HG02678 (cell line): ENCODE data around the gene PAX8.

Experiments
- ATAC-seq: cut with Tn5 transposase; IDR thresholded peaks from one replicate; pipeline ENCODE4 v1.9.1; 2021; ENCODE audit warnings: mild to moderate bottlenecking, moderate library complexity; ENCODE audit not compliant: unreplicated experiment

Gene PAX8

DNA sequence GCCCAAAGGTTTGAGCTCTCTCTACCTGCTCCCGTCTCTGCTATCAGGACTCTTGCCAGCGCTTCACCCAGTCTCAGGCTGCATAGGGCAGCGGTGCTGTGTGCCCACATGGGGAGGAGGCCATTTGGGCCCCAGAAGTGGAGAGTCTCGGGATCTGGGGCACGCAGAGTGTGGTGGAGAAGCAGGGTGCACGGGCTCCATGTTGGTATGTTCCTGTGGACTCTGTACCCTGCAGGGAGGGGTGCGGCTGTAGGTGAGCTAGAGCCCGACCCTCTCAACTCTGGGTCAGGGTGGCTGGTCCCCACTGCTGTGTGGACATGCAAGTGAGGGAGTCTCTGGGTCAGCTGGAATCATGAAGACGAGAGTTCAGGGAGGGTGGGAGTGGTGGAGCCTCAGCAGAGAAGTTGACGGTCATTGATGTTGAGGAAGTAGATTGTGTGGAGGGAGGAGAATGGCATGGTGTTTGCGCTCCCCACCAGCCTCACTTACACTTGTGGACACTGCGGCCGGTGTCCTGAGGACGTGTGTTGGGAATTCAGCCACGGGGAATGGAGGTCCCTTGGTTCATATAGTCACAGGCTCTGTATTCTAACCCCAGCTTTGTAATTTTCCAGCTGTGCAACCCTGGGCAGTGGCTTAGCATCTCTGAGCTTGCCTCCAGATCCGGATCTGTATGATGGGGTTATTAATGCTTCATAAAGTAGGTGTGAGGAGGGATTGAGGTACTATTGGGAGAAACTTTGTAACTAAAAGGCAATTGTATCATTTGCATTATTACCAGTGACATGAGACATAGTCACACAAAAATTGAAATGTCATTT is 105.8 kb downstream of the PAX8 start:
- no peak for ATAC-seq

DNA sequence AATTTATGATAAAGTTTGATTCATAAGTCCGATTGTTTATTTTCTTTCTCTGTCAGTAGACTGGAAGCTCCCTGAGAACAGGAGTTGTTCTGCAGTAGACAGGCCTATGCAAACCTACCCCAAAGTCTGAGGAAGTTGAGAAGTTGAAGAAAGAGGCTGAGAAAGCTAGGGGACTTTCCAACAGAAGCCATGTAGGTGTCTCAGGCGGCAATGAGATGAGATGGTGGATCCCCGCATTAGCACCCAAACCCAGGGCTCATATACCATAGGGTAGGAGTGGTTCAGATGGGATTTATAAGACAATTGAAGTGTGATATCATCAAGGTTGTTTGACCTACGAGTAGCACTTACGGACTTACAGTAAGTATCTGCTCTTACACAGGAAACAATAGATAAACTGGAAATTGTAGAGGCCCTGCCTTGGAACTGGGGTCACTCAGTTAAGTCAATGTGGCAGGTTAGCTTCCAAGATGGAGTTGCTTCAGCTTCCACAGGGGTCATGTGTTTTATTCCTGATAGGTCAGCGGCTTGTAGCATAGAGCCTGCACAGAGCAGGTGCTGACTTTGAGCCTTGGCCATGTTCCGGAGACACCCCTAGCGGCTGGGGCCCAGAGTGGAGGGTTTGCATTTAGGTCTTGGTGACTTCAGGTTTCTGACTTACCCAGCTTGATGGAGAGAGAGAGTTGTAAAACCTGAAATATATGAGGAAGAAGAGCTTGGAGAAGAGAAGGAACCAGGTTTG is 107.2 kb downstream of the PAX8 start:
- ATAC-seq = no peak

DNA sequence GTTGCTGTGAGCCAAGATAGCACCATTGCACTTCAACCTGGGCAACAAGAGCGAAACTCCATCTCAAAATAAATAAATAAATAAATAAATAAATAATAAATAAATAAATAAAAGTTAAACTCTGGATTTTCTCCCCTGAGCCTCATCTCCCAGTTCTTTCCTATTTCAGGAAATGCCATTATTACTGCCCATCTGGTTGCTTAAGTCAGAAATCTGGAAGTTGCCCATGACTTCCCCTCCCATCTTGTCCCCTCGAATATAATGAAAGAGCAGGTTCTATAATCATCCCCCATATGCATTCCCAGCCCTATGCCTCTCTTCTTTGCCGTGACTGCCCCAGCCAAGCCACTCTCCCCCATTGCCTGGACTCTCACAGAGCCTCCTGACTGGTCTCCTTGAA is 109.1 kb downstream of the PAX8 start:
- ATAC-seq = no peak

DNA sequence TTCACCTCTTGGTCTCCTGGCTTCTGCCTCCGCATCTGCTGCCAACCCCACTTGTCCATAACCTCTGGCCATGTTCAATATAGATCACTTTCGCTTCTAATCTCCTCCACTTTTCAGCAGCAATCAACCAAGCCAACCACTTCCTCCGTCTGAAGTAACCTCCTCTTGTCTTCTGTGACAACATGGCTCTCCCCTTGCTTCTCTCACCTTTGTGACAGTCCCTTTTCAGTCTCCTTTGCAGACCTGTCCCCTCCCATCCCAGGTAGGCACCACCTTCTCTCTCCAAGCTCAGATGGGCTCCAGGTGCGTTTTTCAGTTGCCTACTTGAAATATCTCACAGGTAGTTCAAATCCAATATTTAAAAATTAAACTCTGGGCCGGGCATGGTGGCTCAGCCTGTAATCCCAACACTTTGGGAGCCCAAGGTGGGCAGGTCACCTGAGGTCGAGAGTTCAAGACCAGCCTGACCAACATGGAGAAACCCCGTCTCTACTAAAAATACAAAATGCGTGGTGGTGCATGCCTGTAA is 109.7 kb downstream of the PAX8 start:
- no peak for ATAC-seq

GRCh38 chr2:113167962-113168340 is 110.8 kb downstream of the PAX8 start:
- no peak for ATAC-seq

DNA sequence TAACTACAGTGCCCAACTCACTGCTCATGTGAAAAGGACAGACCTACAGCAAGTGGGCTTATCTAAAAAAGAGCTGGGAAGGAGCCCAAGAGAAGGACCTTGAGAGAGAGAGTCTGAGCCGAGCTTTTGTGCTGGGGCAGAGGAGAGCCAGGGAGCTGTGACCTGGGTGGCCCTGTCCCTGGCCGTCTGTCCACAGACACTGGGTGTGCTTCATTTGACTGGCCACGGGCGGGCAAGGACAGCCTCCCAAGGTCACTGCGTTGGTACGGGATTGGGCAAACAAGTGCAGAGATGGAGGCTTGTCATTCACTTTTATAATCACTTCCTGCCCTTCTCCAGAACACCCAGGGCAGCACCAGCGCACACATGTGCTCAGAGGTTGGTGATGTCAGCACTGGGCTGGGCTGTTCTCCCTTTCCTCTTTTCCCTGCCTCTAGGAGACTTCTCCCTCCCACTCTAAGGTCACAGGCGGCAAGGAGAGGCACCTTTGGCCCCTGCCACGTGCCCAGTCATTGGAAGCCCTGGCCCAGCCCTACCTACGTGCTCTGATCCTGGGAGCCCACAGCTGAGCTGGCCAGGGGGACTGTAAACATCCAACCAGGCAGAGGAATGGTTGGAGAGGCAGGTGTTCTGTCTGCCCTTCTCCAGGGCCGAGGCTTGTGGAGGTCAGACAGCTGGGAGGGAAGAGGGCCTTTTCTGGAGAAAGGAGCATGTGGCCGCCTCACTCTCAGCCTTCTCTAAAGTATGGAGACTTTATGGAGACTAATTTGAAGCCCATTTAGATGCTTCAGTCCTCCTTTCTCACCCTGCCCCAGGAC is 111.4 kb downstream of the PAX8 start:
- no peak for ATAC-seq

GRCh38 chr2:113166187-113166645 is 112.5 kb downstream of the PAX8 start:
- ATAC-seq = no peak
